GM18909 (cell line): Measurements from ENCODE around the gene UBALD1.

ENCODE experiments used
- ATAC-seq: cut with Tn5 transposase; IDR thresholded peaks from one replicate; pipeline ENCODE4 v1.9.1; 2021; ENCODE audit warnings: mild to moderate bottlenecking; ENCODE audit not compliant: unreplicated experiment, poor library complexity

UBALD1 gene

GRCh38 chr16:4617880-4618279 is 3.2 kb upstream of the UBALD1 start:
- ATAC-seq, result no peak

DNA sequence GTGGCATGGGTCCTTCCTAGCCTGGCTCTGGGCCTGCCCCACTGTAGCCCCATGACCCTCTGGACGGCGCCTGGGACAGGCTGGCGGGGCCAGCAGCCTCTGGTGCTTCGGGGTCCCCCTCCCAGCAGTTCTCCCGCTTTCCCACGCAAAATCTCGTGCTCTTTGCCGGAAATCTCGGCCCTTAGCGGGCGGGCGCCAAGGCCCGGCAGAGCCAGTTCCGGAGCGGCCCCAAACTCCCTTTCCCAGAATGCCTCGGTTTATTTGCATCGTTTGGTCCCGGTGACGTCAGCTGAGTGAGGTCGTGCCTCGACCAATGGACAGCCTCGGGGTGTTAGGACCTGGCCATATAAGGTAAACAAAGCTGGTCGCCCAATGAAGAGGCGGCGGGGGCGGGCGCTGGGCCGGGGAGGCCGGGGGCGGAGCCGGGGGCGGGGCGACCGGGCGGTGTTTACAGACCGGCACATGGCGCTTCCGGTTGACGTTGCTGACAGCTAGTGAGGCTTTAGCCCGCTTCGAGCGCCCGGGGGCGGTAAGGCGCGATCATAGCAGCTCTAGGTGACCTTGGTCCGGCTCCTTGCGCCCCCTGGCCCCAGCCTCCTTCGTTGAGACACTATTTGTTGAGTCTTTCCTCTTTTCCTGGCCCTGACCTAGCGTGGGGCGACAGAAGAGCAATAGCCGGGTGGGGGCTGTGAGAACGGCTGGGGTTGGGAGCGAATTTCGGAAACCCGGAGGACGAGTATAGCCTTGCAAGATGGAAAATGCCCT is 1.5 kb upstream of the UBALD1 start:
- ATAC-seq, result peak; percentile 80

DNA sequence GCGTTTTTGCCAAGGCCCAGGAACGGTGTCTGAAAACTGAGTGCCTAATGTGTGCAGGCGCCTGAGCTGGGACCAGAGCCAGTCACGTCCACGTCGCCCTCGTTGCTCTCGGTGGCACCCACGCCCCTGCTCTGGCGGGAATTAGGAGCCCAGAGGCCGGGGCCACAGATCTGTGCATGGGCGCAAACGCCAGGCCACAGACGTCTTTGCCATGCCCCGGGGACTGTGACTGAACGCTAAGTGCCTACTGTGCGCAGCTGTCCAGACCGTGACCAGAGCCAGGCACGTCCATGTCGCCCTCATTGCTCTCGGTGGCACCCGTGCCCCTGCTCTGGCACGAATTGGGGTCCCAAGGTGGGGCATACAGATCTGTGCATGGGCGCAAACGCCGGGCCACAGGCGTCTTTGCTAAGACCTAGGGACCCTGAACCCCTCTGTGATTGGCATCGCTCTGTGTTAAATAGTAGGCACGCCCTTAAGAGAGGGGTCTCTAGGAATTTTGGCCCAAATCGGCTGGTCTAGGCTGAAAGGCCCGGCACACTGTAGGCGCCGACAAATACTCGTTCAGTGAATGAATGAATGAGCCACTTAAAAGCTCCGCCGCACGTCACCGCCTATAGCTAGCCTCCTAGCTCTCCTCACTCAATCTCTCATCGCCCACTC is 827 bp upstream of the UBALD1 start:
- no peak for ATAC-seq

- ATAC-seq, result no peak
Observed at GRCh38 chr16:4613636-4614570, 785 bp downstream of the UBALD1 start.

DNA sequence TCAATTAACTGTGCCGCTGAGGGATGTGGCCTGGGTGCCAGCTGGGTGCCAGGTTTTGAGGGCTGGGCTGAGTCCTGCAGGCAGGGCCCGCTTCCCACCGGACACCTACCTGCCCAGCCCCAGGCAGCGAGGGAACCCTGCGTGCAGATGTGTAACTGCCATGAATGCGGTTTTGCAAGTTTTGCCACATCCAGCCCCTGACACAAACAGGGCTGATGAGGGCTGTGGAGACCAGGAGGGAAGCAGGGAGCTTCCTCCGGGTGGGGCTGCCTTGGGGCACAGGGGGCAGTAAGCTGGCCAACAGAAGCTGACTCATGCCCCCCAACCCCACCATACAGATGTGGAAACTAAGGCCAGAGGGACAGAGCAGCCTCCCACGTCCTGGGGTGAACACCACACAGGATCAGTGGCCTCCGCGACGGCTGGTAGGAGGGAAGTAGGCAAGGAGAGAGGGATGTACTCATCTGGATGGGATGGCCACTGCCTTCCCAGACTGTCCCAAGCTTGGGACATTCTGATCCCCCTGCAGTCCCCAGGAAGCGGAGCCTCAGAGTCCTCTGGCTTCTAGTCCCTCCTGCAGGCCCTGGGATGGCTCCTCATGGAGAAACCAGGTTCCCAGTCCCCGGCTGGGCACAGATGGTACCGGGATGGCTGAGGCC is 1.6 kb downstream of the UBALD1 start:
- ATAC-seq, result no peak

DNA sequence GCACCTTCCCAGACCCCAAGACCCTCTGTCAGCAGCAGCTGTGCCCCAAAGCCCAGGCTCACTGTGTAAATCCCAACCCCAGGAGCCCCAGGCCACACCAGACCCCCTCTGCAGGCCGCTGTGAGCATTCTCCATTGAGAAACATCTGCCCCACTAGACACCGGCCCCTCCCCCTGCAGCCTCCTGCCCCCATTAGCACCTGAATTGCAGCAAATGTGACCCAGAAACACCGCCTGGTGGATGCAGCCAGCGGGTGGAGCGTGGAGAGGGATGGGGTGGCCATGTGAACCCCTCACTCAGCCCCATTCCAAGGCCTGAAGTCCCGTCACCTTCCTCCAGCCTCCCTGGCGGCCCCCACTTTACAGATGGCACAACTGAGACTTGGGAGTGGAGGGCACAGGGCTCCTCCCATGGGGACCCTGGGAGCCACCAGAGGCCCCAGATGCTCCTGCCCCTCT is 2.2 kb downstream of the UBALD1 start:
- ATAC-seq, result no peak

DNA sequence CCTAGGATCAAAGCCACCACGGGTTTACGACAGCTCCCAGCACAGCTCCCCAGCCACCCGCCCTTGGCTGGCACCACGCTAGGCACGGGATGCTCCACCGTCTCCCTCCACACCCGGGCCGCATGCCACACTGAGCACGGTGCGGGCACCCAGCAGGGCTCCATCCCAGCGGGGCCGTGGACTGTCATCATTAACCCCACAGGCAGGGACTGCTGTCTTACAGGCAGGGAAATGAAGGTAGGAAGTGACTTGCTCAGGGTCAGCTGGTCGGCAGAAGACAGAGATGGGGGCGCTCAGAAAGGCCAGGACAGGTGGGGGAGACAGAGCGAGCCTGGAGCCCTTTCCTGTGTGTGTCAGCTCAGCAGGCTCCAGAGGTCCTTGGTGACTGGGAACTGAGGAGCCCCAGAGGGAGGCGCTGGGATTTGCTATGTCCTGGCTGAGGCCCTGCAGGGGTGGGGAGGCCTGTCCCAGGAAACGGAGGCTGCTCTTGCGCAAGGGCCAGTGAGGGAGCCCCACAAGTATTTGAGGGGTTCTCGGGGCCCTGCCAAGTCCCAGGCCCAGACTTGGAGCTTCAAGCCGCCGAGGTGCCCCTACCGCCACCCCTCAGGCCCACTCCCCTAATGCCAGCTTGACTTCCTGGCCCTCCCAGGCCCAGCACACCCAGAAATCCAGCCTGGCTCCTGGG is 3.2 kb downstream of the UBALD1 start:
- ATAC-seq, result no peak

- ATAC-seq, result no peak
Observed at GRCh38 chr16:4610011-4611005, 4.4 kb downstream of the UBALD1 start.

- ATAC-seq, result no peak
Observed at GRCh38 chr16:4609200-4610010, 5.3 kb downstream of the UBALD1 start.

DNA sequence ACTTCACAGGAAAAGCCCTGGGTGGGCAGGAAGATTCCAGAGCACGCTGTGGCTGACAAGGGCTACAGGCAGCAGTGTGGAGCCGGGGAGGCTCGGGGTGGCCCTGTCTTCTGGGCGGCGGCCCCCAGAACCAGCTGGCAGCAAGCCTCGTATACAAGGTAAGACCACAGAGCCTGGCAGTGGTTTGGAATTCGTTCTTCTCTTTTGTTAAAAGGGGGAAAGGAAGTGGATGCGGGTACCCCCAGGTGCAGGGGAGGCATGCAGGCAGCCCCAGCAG is 6.0 kb downstream of the UBALD1 start:
- no peak for ATAC-seq

- no peak for ATAC-seq
Observed at GRCh38 chr16:4607841-4608703, 6.6 kb downstream of the UBALD1 start.

- no peak for ATAC-seq
Observed at GRCh38 chr16:4606354-4606753, 8.3 kb downstream of the UBALD1 start.

- no peak for ATAC-seq
Observed at GRCh38 chr16:4604401-4604800, 10.3 kb downstream of the UBALD1 start.

GRCh38 chr16:4603624-4604170 is 11.0 kb downstream of the UBALD1 start:
- ATAC-seq, result no peak

DNA sequence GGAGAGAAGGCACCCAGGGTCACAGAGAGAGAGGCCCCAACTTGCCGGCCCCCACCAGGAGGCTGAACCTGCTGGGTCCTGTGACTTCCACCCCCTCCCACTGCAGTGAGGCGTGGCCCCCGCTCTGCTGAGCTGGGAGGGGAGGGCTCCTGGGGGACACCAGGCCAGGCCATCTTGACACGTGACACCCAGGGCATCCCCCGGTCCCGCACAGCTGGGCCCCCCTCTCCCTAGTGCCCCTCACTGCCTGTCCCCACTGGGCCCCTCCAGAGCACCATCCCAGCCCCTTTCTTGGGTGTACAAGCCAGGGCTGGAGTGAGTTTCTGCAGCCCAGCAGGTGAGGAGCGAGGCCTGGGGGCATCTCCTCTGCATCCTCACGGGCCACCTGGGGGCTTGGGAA is 12.4 kb downstream of the UBALD1 start:
- no peak for ATAC-seq

- ATAC-seq, result no peak
Observed at GRCh38 chr16:4601864-4602186, 12.9 kb downstream of the UBALD1 start.
